GM12872 (cell line): Measurements from ENCODE around the gene OLIG1.

Experiments
- TF ChIP-seq, protein P1 (sequence below): IDR thresholded peaks from 3 replicates; pipeline ENCODE4 v1.5.1; 2011; ENCODE audit warnings: low read depth, mild to moderate bottlenecking, low read length, moderate library complexity; ENCODE audit not compliant: insufficient read depth

The OLIG1 gene

DNA sequence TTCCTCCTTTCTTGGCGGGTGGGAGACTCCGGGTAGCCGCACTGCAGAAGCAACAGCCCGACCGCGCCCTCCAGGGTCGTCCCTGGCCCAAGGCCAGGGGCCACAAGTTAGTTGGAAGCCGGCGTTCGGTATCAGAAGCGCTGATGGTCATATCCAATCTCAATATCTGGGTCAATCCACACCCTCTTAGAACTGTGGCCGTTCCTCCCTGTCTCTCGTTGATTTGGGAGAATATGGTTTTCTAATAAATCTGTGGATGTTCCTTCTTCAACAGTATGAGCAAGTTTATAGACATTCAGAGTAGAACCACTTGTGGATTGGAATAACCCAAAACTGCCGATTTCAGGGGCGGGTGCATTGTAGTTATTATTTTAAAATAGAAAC lies 41.7 kb upstream of the OLIG1 start:
- TF ChIP-seq, protein P1, sequence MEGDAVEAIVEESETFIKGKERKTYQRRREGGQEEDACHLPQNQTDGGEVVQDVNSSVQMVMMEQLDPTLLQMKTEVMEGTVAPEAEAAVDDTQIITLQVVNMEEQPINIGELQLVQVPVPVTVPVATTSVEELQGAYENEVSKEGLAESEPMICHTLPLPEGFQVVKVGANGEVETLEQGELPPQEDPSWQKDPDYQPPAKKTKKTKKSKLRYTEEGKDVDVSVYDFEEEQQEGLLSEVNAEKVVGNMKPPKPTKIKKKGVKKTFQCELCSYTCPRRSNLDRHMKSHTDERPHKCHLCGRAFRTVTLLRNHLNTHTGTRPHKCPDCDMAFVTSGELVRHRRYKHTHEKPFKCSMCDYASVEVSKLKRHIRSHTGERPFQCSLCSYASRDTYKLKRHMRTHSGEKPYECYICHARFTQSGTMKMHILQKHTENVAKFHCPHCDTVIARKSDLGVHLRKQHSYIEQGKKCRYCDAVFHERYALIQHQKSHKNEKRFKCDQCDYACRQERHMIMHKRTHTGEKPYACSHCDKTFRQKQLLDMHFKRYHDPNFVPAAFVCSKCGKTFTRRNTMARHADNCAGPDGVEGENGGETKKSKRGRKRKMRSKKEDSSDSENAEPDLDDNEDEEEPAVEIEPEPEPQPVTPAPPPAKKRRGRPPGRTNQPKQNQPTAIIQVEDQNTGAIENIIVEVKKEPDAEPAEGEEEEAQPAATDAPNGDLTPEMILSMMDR = no peak

DNA sequence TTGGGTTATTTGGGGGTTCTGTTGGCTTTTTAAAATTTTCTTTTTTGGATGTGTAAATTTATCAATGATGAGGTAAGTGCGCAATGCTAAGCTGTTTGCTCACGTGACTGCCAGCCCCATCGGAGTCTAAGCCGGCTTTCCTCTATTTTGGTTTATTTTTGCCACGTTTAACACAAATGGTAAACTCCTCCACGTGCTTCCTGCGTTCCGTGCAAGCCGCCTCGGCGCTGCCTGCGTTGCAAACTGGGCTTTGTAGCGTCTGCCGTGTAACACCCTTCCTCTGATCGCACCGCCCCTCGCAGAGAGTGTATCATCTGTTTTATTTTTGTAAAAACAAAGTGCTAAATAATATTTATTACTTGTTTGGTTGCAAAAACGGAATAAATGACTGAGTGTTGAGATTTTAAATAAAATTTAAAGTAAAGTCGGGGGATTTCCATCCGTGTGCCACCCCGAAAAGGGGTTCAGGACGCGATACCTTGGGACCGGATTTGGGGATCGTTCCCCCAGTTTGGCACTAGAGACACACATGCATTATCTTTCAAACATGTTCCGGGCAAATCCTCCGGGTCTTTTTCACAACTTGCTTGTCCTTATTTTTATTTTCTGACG lies 41.1 kb upstream of the OLIG1 start:
- TF ChIP-seq, protein P1 = no peak

DNA sequence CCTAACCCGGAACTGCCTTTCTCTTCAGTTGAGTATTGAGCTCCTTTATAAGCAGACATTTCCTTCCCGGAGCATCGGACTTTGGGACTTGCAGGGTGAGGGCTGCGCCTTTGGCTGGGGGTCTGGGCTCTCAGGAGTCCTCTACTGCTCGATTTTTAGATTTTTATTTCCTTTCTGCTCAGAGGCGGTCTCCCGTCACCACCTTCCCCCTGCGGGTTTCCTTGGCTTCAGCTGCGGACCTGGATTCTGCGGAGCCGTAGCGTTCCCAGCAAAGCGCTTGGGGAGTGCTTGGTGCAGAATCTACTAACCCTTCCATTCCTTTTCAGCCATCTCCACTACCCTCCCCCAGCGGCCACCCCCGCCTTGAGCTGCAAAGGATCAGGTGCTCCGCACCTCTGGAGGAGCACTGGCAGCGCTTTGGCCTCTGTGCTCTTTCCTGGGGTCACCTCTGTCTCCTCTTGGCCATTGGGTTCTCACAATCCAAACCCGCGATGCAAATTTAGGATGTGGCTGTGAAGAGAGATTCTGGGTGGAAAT lies 40.5 kb upstream of the OLIG1 start:
- TF ChIP-seq, protein P1 = no peak

DNA sequence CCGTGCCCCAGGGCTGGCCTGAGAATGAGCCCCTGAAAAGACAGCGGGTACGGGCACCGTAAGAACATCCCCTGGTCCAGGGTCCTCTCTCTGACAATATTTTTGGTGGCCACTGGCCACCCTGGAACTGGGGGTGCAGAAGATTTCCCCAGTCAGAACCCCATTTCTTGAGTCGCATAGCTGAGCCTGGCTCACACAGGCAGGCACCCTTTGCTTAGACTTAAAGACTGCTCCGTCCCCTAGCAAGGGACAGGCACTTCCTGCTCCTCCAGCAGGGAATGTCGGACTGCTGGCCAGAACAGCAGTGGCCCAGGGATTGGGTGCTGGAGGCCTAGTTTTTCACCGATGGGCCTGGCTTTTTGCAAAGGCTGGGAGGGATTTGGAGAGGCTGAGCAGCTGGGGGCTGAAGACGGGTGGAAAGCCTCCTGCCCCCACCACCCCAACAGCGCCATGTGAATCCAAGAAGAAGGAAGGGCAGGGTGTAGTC lies 39.9 kb upstream of the OLIG1 start:
- TF ChIP-seq, protein P1 = no peak

DNA sequence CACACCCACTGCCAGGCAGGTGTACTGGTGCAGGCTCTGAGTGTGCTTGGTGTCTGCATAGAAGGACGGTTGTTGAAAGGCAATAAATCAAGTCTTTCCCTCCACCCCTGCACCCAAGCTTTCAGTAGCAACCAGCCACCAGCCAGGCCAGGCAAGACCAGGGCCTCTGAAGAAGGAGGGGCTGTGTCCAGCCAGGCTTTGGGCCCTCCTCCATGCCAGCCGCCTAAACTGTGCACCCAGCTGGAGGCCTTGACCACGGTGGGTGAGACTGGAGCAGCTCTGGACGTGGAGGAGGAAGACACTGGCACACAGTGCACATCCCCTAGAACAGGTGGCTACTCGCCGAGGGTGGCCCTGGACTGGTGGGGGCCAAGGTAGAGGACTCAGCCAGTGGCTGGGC lies 39.3 kb upstream of the OLIG1 start:
- TF ChIP-seq, protein P1 = no peak

DNA sequence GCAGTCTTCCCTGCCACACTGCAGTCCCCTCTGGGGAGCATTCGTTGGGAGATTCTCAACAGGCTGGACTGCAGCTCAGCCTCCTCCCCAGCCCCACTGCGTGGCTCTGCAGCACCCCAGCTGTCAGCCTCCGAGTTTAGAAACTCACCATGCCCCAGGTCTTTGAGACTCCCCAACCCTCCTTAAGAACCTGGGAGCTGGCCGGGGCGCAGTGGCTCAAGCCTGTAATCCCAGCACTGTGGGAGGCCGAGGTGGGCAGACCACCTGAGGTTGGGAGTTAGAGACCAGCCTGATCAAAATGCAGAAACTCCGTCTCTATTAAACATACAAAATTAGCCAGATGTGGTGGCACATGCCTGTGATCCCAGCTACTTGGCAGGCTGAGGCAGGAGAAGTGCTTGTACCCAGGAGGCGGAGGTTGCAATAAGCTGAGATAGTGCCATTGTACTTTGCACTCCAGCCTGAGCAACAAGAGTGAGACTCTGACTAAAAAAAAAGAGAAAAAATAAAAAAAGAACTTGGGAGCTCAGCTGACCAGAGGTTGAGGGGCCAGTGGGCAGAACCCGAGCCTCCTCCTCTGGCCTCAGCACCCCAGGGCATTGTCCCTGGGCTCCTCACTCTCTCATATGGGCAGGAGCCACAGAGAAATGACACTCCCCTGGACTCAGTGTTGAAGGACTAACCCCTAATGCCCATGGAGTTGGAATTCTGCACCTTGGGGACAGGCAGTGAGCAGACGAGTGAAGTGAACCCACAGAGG lies 38.6 kb upstream of the OLIG1 start:
- TF ChIP-seq, protein P1 = no peak

DNA sequence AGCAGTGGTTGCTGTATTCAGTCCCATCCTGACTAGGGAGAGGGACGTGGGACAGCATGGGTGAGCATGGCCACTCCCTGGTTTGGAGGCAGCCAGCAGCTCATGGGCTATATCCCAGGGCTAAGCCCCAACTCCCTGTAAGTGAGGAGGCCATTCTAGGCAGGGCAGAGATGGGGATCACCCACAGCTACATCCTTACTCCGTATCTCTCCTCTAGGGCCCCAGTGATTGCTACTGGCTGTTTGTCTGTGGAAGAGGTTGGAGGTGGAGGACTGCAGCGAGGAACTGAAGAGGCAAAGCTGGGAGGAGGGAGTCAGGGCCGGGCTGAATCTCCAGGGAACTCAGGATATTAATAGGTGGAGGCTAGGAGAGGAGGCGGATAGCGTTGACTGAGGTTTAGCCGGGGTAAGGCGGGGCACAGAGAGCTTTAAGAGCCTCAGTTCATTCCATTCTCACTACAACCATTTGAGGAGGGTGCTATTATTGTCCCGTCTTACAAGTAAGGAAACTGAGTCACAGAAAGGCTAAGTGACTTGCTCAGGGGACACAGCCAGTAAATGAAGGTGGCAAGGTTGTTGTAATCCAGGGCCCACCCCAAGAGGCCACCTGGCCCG lies 37.4 kb upstream of the OLIG1 start:
- TF ChIP-seq, protein P1 = no peak
